ENCODE data around the gene CXCR5.

The CXCR5 gene

GRCh38 chr11:118912742-118913410, 29.2 kb downstream of the CXCR5 start:
- no peak for DNase-seq (ENCODE audit: low read depth in 2 of 2)

- no peak for DNase-seq (ENCODE audit: low read depth in 2 of 2)
Measured at GRCh38 chr11:118913411-118914125, 29.9 kb downstream of the CXCR5 start.

- DNase-seq (ENCODE audit: low read depth in 2 of 2), result no peak
Measured at GRCh38 chr11:118914178-118914918, 30.7 kb downstream of the CXCR5 start.

GRCh38 chr11:118914987-118915386, 31.3 kb downstream of the CXCR5 start:
- DNase-seq (ENCODE audit: low read depth in 2 of 2), result no peak

GRCh38 chr11:118915396-118915795, 31.7 kb downstream of the CXCR5 start:
- DNase-seq (ENCODE audit: low read depth in 2 of 2), result no peak

GRCh38 chr11:118915941-118916841, 32.5 kb downstream of the CXCR5 start:
- DNase-seq (ENCODE audit: low read depth in 2 of 2), result no peak

GRCh38 chr11:118916842-118917388, 33.2 kb downstream of the CXCR5 start:
- peak in 1 of 2 experiments; percentile 43 for DNase-seq (ENCODE audit: low read depth in 2 of 2)

- DNase-seq (ENCODE audit: low read depth in 2 of 2), result peak in 1 of 2 experiments; percentile 59
Measured at GRCh38 chr11:118917481-118918127, 33.9 kb downstream of the CXCR5 start.

GRCh38 chr11:118918128-118918685, 34.5 kb downstream of the CXCR5 start:
- DNase-seq (ENCODE audit: low read depth in 2 of 2), result peak in 1 of 2 experiments; percentile 67

GRCh38 chr11:118918686-118919280, 35.1 kb downstream of the CXCR5 start:
- DNase-seq (ENCODE audit: low read depth in 2 of 2), result no peak

GRCh38 chr11:118921121-118921928, 37.6 kb downstream of the CXCR5 start:
- peak in 1 of 2 experiments; percentile 78 for DNase-seq (ENCODE audit: low read depth in 2 of 2)

- no peak for DNase-seq (ENCODE audit: low read depth in 2 of 2)
Measured at GRCh38 chr11:118921929-118922744, 38.4 kb downstream of the CXCR5 start.

- DNase-seq (ENCODE audit: low read depth in 2 of 2), result no peak
Measured at GRCh38 chr11:118922745-118923627, 39.3 kb downstream of the CXCR5 start.

GRCh38 chr11:118923721-118924587, 40.3 kb downstream of the CXCR5 start:
- no peak for DNase-seq (ENCODE audit: low read depth in 2 of 2)

GRCh38 chr11:118924591-118925585, 41.2 kb downstream of the CXCR5 start:
- DNase-seq (ENCODE audit: low read depth in 2 of 2), result no peak

Measured in fibroblast of skin of left quadriceps (primary cell).